GM20431 (cell line): ENCODE data around the gene TANGO6.
"Not testable (repeated sequence)": the region's sequence is repeated elsewhere in the genome, so short reads cannot be mapped to it uniquely, and the experiment has no call there.

ENCODE experiments used
- in situ Hi-C: fragments of 300-500 bp; cut with MseI, MboI; formaldehyde crosslinking; loops from one replicate; pipeline ENCODE4 v1.15.0; 2020; ENCODE audit warnings: low sequenced_read_pairs; ENCODE audit not compliant: unreplicated experiment

The TANGO6 gene

DNA sequence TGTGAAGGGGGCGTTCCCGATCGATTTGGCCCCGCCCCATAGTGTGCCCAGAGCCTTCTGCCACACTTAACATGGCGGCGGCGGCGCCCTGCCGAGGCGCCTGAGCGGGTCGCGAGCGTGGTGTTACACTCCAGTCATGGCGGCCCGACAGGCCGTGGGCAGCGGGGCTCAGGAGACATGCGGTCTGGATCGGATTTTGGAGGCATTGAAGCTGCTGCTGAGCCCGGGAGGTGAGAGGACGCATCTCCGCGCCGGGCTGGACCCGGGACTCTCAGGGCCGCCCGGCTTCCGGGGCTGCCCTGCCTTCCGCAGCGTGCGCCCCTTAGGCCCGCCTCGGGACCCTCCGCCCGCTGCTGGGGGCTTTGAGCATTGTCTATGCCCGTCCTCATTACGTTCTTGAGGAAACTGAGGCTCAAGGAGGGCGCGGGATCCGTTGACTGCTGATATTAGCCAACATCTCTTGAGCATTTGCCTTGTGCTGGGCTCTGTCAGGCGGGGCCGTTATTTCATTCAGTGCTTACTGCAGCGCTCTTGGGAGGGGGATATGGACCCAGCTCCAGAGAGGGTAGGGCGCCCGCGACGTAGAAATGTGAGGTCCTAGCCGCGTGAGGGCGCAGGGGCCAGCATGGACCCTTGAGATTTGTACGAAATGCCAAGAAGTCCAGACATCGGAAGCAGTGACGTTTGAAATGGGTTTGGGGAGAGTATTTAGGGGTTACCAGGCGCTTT, at the start of gene TANGO6:
TSS of gene TANGO6 (plus strand) at position 50 of the 729 bp plus-strand sequence. CDS start at position 137, 87 bp downstream.
- in situ Hi-C loops: no loop called here

DNA sequence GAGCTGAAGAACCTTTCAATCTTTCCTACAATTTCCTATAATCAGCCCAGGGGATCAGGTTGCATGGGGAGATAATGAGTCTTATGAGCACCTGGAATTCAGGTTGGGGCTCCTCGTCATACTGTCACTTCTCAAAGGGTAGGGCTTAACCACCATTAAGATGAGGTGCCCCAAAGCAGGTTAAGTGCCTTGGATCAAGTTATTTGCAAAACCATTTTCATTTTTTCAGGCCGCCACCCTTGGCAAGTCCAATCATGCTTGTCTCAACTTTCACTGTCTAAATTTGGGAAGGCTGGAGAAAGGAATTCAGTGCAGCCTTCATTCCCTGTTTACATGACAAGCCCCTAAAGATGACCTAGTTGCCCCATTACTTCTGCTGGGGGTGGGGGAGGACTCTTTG, 44.9 kb upstream of the TANGO6 start:
- in situ Hi-C loops: no loop called here

DNA sequence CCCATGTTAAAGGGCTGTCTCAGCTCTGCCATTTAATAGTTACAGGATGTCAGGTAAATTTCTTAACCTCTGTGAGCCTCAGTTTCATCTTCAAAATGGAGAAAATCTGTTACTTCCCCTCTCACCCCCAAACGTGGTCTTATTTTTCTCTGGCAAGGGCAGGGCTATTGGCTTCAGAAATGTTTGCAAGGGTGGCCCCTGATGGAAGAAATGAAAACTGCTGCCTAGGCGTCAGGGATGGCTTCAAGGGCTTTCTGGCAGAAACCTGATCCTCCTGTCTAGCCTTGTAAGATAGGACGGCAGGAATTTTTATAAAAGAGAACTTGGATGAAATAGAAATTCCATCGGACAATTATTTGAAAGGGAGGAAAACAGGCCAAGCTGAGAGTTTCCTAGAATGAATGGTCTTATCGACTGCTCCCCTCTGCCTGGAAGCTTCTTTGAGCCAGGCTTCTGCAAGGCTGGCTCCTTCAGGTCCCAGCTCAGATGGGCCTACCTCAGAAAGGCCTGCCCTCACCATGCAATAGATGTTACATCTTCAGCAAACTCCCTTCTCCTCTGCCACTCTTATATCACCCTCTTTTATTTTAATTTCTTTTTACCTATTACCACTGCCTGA, 43.0 kb upstream of the TANGO6 start:
- in situ Hi-C loops: loop anchor here (10.0 kb wide), 1 partner anchor 96 kb away; no protein-coding TSS in a partner anchor

DNA sequence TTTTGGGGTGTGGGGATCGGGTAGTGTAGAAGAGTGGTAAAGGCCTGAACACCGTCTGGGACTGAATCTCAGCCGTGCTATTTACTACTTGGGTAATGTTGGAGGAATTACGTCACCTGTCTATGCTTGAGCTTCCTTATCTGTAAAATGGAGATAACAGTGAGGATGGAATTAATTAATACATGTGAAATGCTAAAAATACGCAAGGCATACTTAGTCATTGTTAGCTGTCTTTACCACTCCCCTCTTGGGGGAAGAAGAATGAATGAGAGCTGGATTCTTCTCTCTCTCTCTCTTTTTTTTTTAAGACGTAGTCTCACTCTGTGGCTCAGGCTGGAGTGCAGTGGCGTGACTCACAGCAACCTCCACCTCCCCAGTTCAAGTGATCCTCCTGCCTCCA, 41.1 kb upstream of the TANGO6 start:
- in situ Hi-C loops: loop anchor here (10.0 kb wide), 1 partner anchor 97 kb away; no protein-coding TSS in a partner anchor

DNA sequence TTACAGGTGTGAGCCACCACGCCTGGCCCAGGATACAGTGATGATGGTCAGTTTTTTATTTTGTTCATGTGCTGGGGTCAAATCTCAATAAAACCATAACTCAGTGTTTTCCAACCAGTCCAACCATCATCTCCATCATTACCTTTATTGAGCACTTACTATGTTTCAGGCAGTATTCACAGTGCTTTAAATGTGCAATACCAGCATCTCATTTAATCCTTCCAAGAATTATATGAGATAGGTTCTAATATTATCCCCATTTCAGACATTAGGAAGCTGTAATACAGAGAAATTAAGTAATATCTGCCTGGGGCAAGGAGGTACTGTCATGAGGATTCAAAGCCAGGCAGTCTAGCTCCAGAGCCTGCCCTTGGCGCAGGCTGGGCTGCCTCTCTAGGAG, 36.9 kb upstream of the TANGO6 start:
- in situ Hi-C loops: loop anchor here (10.0 kb wide), 1 partner anchor 102 kb away; no protein-coding TSS in a partner anchor

DNA sequence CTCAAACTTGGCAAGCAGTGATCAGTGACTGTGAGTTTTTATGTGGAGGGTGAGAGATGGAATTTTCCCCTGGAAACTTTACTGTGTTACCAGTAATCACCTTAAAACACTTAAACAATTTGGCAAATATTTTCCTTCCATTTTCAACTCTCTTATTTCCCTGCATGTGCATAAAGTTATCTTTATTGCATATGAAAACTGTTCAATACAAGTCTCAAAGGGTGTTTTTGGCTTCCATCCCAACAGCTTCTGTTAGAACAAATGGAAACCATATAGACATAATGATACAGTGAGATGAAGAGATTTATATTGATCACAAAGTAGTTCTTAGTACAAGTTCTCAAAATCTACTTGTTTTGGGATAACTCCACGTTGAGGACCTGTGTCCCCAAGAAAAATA, 36.4 kb upstream of the TANGO6 start:
- in situ Hi-C loops: loop anchor here (10.0 kb wide), 1 partner anchor 102 kb away; no protein-coding TSS in a partner anchor

DNA sequence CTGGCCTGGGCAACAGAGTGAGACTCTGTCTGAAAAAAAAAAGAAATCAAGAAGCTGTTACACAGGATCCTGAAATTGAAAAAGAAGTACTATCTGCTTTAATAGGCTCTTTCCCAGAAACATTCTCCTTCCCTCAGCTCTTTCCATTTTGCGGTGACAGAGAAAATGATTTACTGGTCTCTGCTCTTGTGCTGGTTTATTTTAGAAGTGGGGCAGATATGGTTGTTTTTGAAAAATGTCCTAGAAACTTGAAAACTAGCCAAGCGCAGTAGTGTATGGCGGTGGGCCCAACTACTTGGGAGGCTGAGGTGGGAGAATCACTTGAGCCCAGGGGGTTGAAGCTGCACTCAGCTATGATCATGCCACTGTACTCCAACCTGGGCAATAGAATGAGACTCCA, 28.8 kb upstream of the TANGO6 start:
- in situ Hi-C loops: no loop called here

DNA sequence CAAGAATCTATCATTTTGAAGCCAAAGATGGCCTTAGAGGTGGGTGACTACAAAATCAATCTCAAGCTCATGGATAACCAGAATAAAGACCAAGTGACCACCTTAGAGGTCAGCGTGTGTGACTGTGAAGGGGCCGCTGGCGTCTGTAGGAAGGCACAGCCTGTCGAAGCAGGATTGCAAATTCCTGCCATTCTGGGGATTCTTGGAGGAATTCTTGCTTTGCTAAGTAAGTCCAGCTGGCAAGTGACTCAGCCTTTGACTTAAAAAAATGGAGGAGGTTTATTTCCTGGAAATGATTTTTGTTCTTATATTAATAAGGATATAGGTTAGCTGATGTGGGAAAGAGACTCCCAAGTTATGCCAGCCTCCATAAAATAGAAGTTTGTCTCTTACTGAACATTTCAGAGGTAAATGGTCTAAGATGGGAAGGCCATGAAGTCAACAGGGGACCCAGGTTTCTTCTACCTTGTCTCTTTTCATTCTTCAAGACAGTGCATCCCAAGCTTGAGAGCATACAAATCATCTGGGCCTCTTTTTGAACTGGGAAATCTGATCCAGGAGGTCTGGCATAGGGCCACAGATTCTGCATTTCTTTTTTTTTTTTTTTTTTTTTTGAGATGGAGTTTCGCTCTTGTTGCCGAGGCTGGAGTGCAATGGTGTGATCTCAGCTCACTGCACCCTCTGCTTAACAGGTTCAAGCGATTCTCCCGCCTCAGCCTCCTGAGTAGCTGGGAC, 19.8 kb upstream of the TANGO6 start:
- in situ Hi-C loops: no loop called here

DNA sequence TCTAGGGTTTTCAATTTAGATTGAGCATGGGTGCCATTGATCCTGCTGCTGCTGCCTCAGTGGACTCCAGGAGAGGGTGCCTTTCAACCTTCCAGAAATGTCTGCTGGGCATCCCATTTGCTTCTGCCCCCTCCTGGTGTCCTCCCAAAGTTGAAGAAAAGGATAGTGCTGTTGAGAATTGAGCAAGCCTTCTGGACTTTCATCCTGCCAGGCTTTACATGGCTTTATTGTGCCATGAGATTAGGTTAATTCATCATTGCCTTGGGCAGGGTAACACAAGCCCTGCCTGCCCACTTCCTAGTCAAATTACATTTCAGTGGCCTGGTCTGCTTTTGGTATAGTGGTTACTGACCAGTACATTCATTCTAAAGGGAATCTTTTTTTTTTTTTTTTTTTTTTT, 17.9 kb upstream of the TANGO6 start:
- in situ Hi-C loops: no loop called here

DNA sequence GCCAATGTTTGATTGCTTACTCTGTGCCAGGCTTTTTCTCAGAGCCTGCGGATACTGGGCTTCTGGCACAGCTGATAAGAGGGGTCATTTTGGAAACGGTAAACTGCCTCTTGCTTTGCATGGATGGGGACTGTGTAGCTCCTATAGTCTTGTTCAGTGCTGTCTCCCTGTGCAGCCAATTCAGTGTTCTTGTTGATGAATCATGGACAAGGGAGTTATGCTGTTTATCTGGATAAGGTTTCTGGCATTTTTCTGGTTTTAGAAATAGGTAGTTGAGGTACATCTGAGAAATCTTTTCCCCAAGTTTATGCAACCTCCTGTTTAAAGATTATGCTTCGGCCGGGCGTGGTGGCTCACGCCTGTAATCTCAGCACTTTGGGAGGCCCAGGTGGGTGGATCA, 16.7 kb upstream of the TANGO6 start:
- in situ Hi-C loops: no loop called here

DNA sequence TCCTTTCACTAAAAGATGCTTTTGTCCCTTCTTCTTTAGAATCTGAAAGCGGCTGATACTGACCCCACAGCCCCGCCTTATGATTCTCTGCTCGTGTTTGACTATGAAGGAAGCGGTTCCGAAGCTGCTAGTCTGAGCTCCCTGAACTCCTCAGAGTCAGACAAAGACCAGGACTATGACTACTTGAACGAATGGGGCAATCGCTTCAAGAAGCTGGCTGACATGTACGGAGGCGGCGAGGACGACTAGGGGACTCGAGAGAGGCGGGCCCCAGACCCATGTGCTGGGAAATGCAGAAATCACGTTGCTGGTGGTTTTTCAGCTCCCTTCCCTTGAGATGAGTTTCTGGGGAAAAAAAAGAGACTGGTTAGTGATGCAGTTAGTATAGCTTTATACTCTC, 10.1 kb upstream of the TANGO6 start:
- in situ Hi-C loops: no loop called here

DNA sequence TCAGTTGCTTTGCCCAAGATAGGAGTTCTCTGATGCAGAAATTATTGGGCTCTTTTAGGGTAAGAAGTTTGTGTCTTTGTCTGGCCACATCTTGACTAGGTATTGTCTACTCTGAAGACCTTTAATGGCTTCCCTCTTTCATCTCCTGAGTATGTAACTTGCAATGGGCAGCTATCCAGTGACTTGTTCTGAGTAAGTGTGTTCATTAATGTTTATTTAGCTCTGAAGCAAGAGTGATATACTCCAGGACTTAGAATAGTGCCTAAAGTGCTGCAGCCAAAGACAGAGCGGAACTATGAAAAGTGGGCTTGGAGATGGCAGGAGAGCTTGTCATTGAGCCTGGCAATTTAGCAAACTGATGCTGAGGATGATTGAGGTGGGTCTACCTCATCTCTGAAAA, 8.8 kb upstream of the TANGO6 start:
- in situ Hi-C loops: no loop called here

DNA sequence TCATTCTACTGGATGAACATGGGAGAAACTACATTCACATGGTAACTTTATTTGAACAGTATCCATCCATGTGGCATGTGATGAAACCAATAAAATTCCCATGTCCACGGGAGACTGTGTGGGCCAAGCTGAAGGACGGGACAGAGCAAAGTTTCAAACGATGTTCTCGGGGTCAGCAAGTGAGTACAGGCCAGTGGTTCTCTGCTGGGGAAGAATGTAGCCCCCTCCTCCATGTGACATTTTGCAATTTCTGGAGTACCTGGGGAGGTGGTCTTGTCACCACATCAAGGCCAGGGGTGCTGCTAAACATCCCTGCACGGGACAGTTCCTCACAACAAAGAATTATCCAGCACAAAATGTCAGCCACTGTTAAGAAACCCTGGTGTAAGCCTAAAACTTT, 7.4 kb upstream of the TANGO6 start:
- in situ Hi-C loops: no loop called here

DNA sequence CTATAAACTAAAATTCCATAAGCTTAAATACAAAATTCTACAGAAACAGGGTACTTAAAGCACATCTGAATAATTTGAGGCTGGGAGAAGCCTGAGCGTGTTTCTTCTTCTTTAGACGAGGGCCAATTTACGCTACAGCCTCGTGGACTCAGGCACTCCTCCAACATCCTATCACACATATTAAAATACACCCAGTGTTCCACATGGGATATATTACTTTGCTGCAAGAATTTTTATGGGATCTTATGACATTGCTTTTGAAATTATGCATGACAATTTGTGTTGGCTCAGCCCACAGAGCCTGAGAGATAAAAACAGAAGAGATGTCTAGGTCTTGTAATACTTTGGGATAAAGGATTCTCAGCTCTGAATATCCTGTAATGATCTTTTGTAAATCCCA, 3.5 kb upstream of the TANGO6 start:
- in situ Hi-C loops: no loop called here

DNA sequence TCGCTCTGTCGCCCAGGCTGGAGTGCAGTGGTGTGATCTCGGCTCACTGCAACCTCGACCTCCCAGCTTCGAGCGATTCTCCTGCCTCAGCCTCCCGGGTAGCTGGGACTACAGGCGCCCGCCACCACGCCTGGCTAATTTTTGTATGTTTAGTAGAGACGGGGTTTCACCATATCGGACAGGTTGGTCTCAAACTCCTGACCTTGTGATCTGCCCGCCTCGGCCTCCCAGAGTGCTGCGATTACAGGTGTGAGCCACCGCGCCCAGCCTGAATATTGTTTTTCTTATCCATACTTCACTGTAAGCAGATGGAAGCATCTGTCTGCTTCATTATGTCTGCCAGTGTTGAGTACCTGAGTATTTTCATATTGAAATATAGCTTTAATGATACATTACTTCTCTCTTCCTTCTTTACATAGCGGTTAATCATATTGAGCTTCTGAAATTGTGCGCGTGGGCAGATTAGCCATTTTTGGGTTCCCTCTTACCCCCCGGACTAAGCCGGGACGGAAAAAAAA, 308 bp upstream of the TANGO6 start:
- in situ Hi-C loops: not testable (repeated sequence)

DNA sequence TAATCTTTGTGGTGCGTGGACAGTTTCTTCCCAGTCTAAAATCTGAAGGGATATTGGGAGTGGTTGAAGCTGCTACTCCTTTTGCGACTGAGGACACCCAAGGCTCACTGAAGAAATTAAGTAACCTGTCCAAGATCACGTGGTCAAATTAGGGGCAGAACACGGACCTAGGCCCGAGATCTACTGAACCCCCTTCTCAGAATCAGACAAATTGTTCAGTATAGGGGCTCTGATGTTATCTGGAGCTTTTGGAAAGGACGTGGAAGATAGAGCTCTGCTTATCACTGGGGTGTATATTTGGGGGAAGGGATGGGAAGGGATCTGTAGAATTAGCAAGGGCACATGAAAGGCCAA, 857 bp downstream of the TANGO6 start:
- in situ Hi-C loops: no loop called here

DNA sequence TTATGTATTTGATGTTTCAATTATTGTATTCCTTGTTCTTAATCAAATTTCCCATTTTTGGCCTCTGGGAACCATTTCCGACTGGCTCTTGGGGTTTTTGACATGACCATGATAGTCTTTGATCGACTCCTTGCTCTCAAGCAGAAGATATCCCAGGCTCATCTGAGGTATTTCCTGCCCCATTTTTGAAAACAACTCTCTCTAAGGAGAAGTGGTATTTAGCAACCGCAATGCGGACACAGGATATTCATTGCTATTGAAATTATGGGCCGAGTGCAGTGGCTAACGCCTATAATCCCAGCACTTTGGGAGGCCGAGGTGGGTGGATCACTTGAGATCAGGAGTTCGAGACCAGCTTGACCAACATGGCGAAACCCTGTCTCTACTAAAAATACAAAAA, 5.5 kb downstream of the TANGO6 start:
- in situ Hi-C loops: no loop called here

DNA sequence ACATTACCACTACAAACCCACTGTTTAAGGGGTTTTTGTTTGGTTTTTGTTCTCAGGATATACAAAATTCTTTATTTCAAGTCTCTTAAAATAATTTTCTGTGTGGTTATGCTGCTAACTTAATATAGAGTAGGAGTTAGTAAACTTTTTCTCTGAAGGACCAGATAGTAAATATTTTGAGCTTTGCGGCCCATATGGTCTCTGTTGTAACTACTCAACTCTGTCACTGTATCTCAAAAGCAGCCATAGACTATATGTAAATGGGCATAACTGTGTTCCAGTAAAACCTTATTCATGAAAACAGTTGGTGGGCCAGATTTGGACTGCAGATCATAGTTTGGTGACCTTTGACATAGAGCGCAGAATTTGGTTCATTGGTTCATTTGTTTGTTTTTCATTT, 7.2 kb downstream of the TANGO6 start:
- in situ Hi-C loops: no loop called here

DNA sequence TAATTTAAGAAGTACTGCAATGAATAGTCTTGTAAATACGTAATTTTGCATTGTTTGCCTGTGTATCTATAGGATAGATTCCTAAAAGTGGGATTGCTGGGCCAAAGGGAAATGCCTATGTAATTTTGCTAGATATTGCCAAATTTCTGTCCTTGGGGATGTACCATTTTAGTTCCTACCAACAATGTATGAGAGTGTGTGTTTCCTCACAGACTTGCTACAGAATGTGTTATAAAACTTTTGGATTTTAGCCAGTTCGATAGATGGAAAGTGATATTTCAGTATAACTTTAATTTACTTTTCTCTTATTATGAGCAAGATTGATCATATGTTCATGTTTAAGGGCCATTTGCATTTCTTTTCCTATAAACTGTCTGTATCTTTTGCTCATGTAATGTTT, 8.3 kb downstream of the TANGO6 start:
- in situ Hi-C loops: no loop called here

DNA sequence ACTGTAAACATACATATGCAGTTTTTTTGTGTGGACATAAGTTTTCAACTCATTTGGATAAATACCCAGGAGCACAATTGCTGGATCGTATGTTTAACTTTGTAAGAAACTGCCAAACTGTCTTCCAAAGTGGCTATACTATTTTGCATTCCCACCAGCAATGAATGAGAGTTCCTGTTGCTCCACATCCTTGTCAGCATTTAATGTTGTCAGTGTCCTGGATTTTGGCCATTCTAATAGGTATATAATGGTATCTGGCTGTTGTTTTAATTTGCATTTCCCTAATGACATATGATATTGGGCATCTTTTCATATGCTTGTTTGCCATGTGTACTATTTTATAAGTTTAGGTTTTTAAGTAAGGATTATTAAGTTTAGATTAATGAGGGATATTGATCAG, 14.1 kb downstream of the TANGO6 start:
- in situ Hi-C loops: no loop called here

DNA sequence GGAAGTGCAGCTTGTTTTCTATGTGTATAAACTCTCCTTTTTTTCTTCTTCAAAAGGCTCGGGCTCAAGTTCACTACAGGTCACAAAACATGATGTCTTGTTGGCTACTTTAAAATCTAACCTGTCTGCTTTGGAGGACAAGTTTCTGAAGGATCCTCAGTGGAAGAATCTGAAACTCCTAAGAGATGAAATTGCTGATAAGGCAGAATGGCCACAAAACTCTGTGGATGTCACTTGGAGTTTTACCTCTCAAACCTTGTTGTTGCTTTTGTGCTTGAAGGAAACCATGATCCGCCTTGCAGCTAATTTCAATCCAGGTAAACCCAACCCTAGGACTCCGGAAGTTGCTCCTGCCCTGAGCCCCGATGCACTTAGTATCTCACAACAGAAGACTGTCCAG, 16.5 kb downstream of the TANGO6 start:
- in situ Hi-C loops: no loop called here
